Measurements from ENCODE around the gene SHISA9. TPM values are rescaled to one million over a fixed set of nuclear protein-coding genes. Genes with fewer than 3 reads are reported as not detected.

The SHISA9 gene
- total RNA-seq, 1 experiment from 2014 or later: 0.29 TPM

- DNase-seq: no peak
- no peaks in the 10 kb centered on the region for H3K36me3 ChIP-seq (ENCODE audit: control insufficient read depth, insufficient read depth, low read length)
- Mint-ChIP-seq H3K4me1 (ENCODE audit: low read depth, unreplicated experiment) (no peaks in the 10 kb centered on the region), H3K9me3 (ENCODE audit: unreplicated experiment) (no peaks in the 10 kb centered on the region), H3K27me3 (ENCODE audit: insufficient read depth, unreplicated experiment) (no peaks in the 10 kb centered on the region), H3K4me3 (ENCODE audit: unreplicated experiment) (no peak overlapping the region), H3K36me3 (ENCODE audit: insufficient read depth, unreplicated experiment) (no peaks in the 10 kb centered on the region), H3K27ac (ENCODE audit: unreplicated experiment) (no peak overlapping the region)
- H3K4me3 ChIP-seq (ENCODE audit: low read depth, low read length): no peak overlapping the region
- ChIA-PET CTCF (no interaction called here), POLR2A (no interaction called here)
- no peak for TF ChIP-seq CTCF (IDR thresholded peaks at IDR 0.05; ENCODE audit: insufficient read depth in 1 of 2, low read depth in 1 of 2, low read length in 1 of 2, severe bottlenecking in 1 of 2, unreplicated experiment in 1 of 2)
- intact Hi-C loops (cut with micrococcal nuclease; ENCODE audit: unreplicated experiment): no loop called here
- BruUV-seq (replicated peaks): no TSS peak
- H3K9me3 ChIP-seq: no peaks in the 10 kb centered on the region
- no peaks in the 10 kb centered on the region for H3K4me1 ChIP-seq
- H3K27me3 ChIP-seq (replicated peaks; ENCODE audit: control insufficient read depth, insufficient read depth, low read length): no peaks in the 10 kb centered on the region
Observed at GRCh38 chr16:13099822-13100221, 198.4 kb downstream of the SHISA9 start.

GRCh38 chr16:13100970-13101369 lies 199.6 kb downstream of the SHISA9 start:
- no peaks in the 10 kb centered on the region for H3K27me3 Mint-ChIP-seq (ENCODE audit: insufficient read depth, unreplicated experiment)
- POLR2A ChIA-PET: no interaction called here
- Histone ChIP-seq H3K9me3 (no peaks in the 10 kb centered on the region), H3K4me1 (no peaks in the 10 kb centered on the region), H3K27me3 (replicated peaks; ENCODE audit: control insufficient read depth, insufficient read depth, low read length) (no peaks in the 10 kb centered on the region), H3K4me3 (ENCODE audit: low read depth, low read length) (no peak overlapping the region), H3K36me3 (ENCODE audit: control insufficient read depth, insufficient read depth, low read length) (no peaks in the 10 kb centered on the region)
- no peak for DNase-seq
- BruUV-seq (replicated peaks): no TSS peak
- H3K36me3 Mint-ChIP-seq (ENCODE audit: insufficient read depth, unreplicated experiment): no peaks in the 10 kb centered on the region
- CTCF ChIA-PET: no interaction called here
- no peak overlapping the region for H3K27ac Mint-ChIP-seq (ENCODE audit: unreplicated experiment)
- no peaks in the 10 kb centered on the region for H3K4me1 Mint-ChIP-seq (ENCODE audit: low read depth, unreplicated experiment)
- intact Hi-C loops (cut with micrococcal nuclease; ENCODE audit: unreplicated experiment): no loop called here
- H3K9me3 Mint-ChIP-seq (ENCODE audit: unreplicated experiment): no peaks in the 10 kb centered on the region
- no peak for TF ChIP-seq CTCF (IDR thresholded peaks at IDR 0.05; ENCODE audit: insufficient read depth in 1 of 2, low read depth in 1 of 2, low read length in 1 of 2, severe bottlenecking in 1 of 2, unreplicated experiment in 1 of 2)
- H3K4me3 Mint-ChIP-seq (ENCODE audit: unreplicated experiment): no peak overlapping the region

- ChIA-PET POLR2A (no interaction called here), CTCF (no interaction called here)
- no TSS peak for BruUV-seq (replicated peaks)
Observed at GRCh38 chr16:13101828-13102227, 200.4 kb downstream of the SHISA9 start.

More at GRCh38 chr16:13101828-13102227, 200.4 kb downstream of the SHISA9 start:
- no peak for DNase-seq
- no peak for TF ChIP-seq CTCF (IDR thresholded peaks at IDR 0.05; ENCODE audit: insufficient read depth in 1 of 2, low read depth in 1 of 2, low read length in 1 of 2, severe bottlenecking in 1 of 2, unreplicated experiment in 1 of 2)
- no peaks in the 10 kb centered on the region for H3K27me3 Mint-ChIP-seq (ENCODE audit: insufficient read depth, unreplicated experiment)
- H3K9me3 Mint-ChIP-seq (ENCODE audit: unreplicated experiment): peaks cover 5% of the 10 kb centered on the region
- no peak overlapping the region for H3K27ac Mint-ChIP-seq (ENCODE audit: unreplicated experiment)
- Histone ChIP-seq H3K4me1 (no peaks in the 10 kb centered on the region), H3K4me3 (ENCODE audit: low read depth, low read length) (no peak overlapping the region), H3K27me3 (replicated peaks; ENCODE audit: control insufficient read depth, insufficient read depth, low read length) (no peaks in the 10 kb centered on the region), H3K9me3 (no peaks in the 10 kb centered on the region), H3K36me3 (ENCODE audit: control insufficient read depth, insufficient read depth, low read length) (no peaks in the 10 kb centered on the region)
- H3K36me3 Mint-ChIP-seq (ENCODE audit: insufficient read depth, unreplicated experiment): no peaks in the 10 kb centered on the region
- no peaks in the 10 kb centered on the region for H3K4me1 Mint-ChIP-seq (ENCODE audit: low read depth, unreplicated experiment)
- intact Hi-C loops (cut with micrococcal nuclease; ENCODE audit: unreplicated experiment): no loop called here
- no peak overlapping the region for H3K4me3 Mint-ChIP-seq (ENCODE audit: unreplicated experiment)
